ENCODE results near the gene ARHGAP33.

Gene ARHGAP33

GRCh38 chr19:35779033-35779432, 3.7 kb downstream of the ARHGAP33 start:
- DNase-seq (ENCODE audit: low spot score) = no peak
- TF ChIP-seq CTCF (IDR thresholded peaks at IDR 0.05; ENCODE audit: extremely low read depth, missing control alignments) = no peak

GRCh38 chr19:35780058-35780457, 4.7 kb downstream of the ARHGAP33 start:
- no peak for TF ChIP-seq CTCF (IDR thresholded peaks at IDR 0.05; ENCODE audit: extremely low read depth, missing control alignments)
- no peak for DNase-seq (ENCODE audit: low spot score)

GRCh38 chr19:35780717-35781116, 5.4 kb downstream of the ARHGAP33 start:
- DNase-seq (ENCODE audit: low spot score) = no peak
- TF ChIP-seq CTCF (IDR thresholded peaks at IDR 0.05; ENCODE audit: extremely low read depth, missing control alignments) = no peak

GRCh38 chr19:35781650-35782049, 6.3 kb downstream of the ARHGAP33 start:
- no peak for DNase-seq (ENCODE audit: low spot score)
- TF ChIP-seq CTCF (IDR thresholded peaks at IDR 0.05; ENCODE audit: extremely low read depth, missing control alignments) = no peak

GRCh38 chr19:35782589-35782988, 7.2 kb downstream of the ARHGAP33 start:
- no peak for TF ChIP-seq CTCF (IDR thresholded peaks at IDR 0.05; ENCODE audit: extremely low read depth, missing control alignments)
- no peak for DNase-seq (ENCODE audit: low spot score)

GRCh38 chr19:35783469-35784434, 8.4 kb downstream of the ARHGAP33 start:
- DNase-seq (ENCODE audit: low spot score) = no peak
- TF ChIP-seq CTCF (IDR thresholded peaks at IDR 0.05; ENCODE audit: extremely low read depth, missing control alignments) = no peak

GRCh38 chr19:35784503-35785338, 9.4 kb downstream of the ARHGAP33 start:
- DNase-seq (ENCODE audit: low spot score) = no peak

More at GRCh38 chr19:35784503-35785338, 9.4 kb downstream of the ARHGAP33 start:
- no peak for TF ChIP-seq CTCF (IDR thresholded peaks at IDR 0.05; ENCODE audit: extremely low read depth, missing control alignments)

All from GM20000 (cell line).